ENCODE measurements around the gene HJURP.

DNA sequence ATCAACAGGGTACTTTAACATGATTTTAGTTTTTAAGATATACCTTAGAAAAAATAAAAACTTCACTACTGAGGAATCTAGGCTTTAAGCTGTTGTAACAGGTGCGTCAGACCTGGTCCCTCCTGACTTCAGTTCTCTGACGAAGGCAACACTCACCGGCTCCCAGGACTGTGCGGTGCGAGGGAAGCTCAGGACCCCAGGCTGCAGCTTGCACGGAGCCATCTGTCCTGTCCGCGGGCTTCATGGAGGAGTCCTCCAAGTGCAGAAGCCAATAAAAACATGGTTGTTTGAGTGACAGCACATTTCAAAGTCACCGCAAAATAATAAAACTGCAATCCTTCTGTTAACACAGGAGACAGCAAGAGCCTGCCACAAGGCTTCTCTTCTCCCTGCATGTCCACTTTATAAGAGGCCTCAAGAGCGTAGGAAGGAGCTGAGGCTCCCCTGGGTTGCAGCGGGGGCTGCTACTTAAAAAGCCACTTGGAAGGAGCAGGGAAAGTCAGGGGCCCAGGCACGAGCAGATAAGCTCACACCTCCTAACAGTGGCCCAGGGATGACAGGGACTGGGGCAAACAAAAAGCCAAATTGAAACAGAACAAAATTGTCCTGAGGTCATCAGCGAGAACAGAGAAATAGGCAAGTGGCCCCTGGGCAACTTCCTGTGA is 4.6 kb downstream of the HJURP start:
- TF ChIP-seq, protein P1, sequence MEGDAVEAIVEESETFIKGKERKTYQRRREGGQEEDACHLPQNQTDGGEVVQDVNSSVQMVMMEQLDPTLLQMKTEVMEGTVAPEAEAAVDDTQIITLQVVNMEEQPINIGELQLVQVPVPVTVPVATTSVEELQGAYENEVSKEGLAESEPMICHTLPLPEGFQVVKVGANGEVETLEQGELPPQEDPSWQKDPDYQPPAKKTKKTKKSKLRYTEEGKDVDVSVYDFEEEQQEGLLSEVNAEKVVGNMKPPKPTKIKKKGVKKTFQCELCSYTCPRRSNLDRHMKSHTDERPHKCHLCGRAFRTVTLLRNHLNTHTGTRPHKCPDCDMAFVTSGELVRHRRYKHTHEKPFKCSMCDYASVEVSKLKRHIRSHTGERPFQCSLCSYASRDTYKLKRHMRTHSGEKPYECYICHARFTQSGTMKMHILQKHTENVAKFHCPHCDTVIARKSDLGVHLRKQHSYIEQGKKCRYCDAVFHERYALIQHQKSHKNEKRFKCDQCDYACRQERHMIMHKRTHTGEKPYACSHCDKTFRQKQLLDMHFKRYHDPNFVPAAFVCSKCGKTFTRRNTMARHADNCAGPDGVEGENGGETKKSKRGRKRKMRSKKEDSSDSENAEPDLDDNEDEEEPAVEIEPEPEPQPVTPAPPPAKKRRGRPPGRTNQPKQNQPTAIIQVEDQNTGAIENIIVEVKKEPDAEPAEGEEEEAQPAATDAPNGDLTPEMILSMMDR (IDR thresholded peaks at IDR 0.05; ENCODE audit: borderline replicate concordance, extremely low read depth, low read length, poor library complexity, severe bottlenecking), result no peak
- TF ChIP-seq EZH2 (IDR thresholded peaks at IDR 0.05; ENCODE audit: borderline replicate concordance, low read depth, low read length, severe bottlenecking), result no peak
